PC-3 (cell line): ENCODE measurements around the gene DIAPH1. TPM values are rescaled to one million over a fixed set of nuclear protein-coding genes. Genes with fewer than 3 reads are reported as not detected.

Source experiments
- ATAC-seq: fragments of 200-7000 bp; cut with Tn5 transposase; 2 replicates; pipeline ENCODE4 v1.9.1; 2020; ENCODE audit warnings: mild to moderate bottlenecking, moderate library complexity
- BruUV-seq: library from RNA; stranded (reverse); fragments of 400-500 nt; replicated peaks from 2 replicates; lab custom pipeline; 2021; lab: Mats Ljungman, UMichigan
- CTCF ChIA-PET: fragments of 300-600 bp; sonication (Branson Sonifier 250); formaldehyde crosslinking; loops from one replicate; lab custom pipeline; 2022; ENCODE audit warnings: antibody characterized with exemption; lab: Charles Lee
- POLR2A ChIA-PET: fragments of 300-600 bp; sonication (Branson Sonifier 250); formaldehyde crosslinking; loops from one replicate; lab custom pipeline; 2022; ENCODE audit warnings: antibody characterized with exemption; ENCODE audit not compliant: unreplicated experiment; lab: Charles Lee
- DNase-seq: peaks from one replicate; pipeline ENCODE4 v3.0.0-alpha.2; 2015
- H2AFZ ChIP-seq: fragments of 300-600 bp; sonication (generic); 2 replicates; pipeline ENCODE4 v1.6.0; 2016; ENCODE audit warnings: antibody characterized with exemption, low read length
- H3F3A ChIP-seq: fragments of 300-600 bp; sonication (generic); one replicate; pipeline ENCODE4 v1.6.0; 2017; ENCODE audit warnings: antibody characterized with exemption, low read length, control low read depth, mild to moderate bottlenecking; ENCODE audit not compliant: unreplicated experiment
- H3K27ac ChIP-seq: fragments of 300-600 bp; sonication (generic); 2 replicates; pipeline ENCODE4 v1.5.1; 2016; ENCODE audit warnings: mild to moderate bottlenecking, low read length
- H3K27me3 ChIP-seq: fragments of 300-600 bp; sonication (generic); 2 replicates; pipeline ENCODE4 v1.6.1; 2016; ENCODE audit warnings: low read length, mixed read lengths
- H3K36me3 ChIP-seq: fragments of 300-600 bp; sonication (generic); 2 replicates; pipeline ENCODE4 v1.6.1; 2016; ENCODE audit warnings: low read depth, mixed run types, low read length, mixed read lengths
- H3K4me1 ChIP-seq: fragments of 300-600 bp; sonication (generic); 2 replicates; pipeline ENCODE4 v1.5.1; 2016; ENCODE audit warnings: low read length; ENCODE audit not compliant: insufficient read depth
- H3K4me2 ChIP-seq: fragments of 300-600 bp; sonication (generic); 2 replicates; pipeline ENCODE4 v1.6.0; 2016; ENCODE audit warnings: low read length
- H3K4me3 ChIP-seq: fragments of 300-600 bp; sonication (generic); 2 replicates; pipeline ENCODE4 v1.5.1; 2016; ENCODE audit warnings: mild to moderate bottlenecking, low read length, mixed read lengths
- H3K79me2 ChIP-seq: fragments of 300-600 bp; sonication (generic); 2 replicates; pipeline ENCODE4 v1.6.1; 2017; ENCODE audit warnings: low read length, mixed read lengths
- H3K9ac ChIP-seq: fragments of 300-600 bp; sonication (generic); 2 replicates; pipeline ENCODE4 v1.6.0; 2016; ENCODE audit warnings: mild to moderate bottlenecking, low read length
- H3K9me2 ChIP-seq: fragments of 300-600 bp; sonication (generic); replicated peaks from 2 replicates; pipeline ENCODE4 v1.6.1; 2016; ENCODE audit warnings: mixed run types, low read length, mixed read lengths
- H3K9me3 ChIP-seq: fragments of 300-600 bp; sonication (generic); 2 replicates; pipeline ENCODE4 v1.6.1; 2016; ENCODE audit warnings: low read length, mixed read lengths
- H4K20me1 ChIP-seq: fragments of 300-600 bp; sonication (generic); 2 replicates; pipeline ENCODE4 v1.6.1; 2016; ENCODE audit warnings: low read length, mixed read lengths
- CTCF ChIP-seq: fragments of 300-600 bp; sonication (generic); conservative IDR thresholded peaks from 2 replicates; pipeline ENCODE4 v1.5.1; 2017; ENCODE audit warnings: antibody characterized with exemption, low read depth, mild to moderate bottlenecking, low read length
- EZH2 ChIP-seq: fragments of 300-600 bp; sonication (generic); IDR thresholded peaks from one replicate; pipeline ENCODE4 v1.6.1; 2017; ENCODE audit warnings: antibody characterized with exemption, mild to moderate bottlenecking, low read length; ENCODE audit not compliant: unreplicated experiment
- EZH2phosphoT487 ChIP-seq: fragments of 300-600 bp; sonication (generic); IDR thresholded peaks from 2 replicates; pipeline ENCODE4 v1.6.1; 2018; ENCODE audit warnings: mild to moderate bottlenecking, antibody characterized with exemption, low read length, borderline replicate concordance
- intact Hi-C: fragments of 100-400 bp; cut with micrococcal nuclease; formaldehyde crosslinking; loops from 2 replicates; pipeline ENCODE4 v1.9.0; 2023
- total RNA-seq: library from RNA; depleted of rRNA; stranded (reverse); fragments of >200 nt; gene quantifications from 2 replicates; pipeline ENCODE4 v1.2.3, GENCODE V29; 2014

The DIAPH1 gene
- total RNA-seq, 1 experiment from 2014 or later = 51.9 TPM

- no peaks in the 10 kb centered on the region for H3K9me3 ChIP-seq
- H3K4me3 ChIP-seq = no peak overlapping the region
- H3K4me2 ChIP-seq = no peak overlapping the region
- H3K9ac ChIP-seq = no peak overlapping the region
- no peak for ATAC-seq
- H4K20me1 ChIP-seq = no peaks in the 10 kb centered on the region
- no peak for DNase-seq
- no peaks in the 10 kb centered on the region for H3K9me2 ChIP-seq
- peaks cover 36% of the 10 kb centered on the region for H3K79me2 ChIP-seq
- no TSS peak for BruUV-seq
- no peaks in the 10 kb centered on the region for H3K27me3 ChIP-seq
- intact Hi-C loops = no loop called here
- no peak overlapping the region for H2AFZ ChIP-seq
- ChIA-PET POLR2A (no interaction called here), CTCF (no interaction called here)
- peaks cover 31% of the 10 kb centered on the region for H3K36me3 ChIP-seq
- no peak overlapping the region for H3K27ac ChIP-seq
- H3K4me1 ChIP-seq = no peaks in the 10 kb centered on the region
- no peaks in the 10 kb centered on the region for H3F3A ChIP-seq
- TF ChIP-seq EZH2phosphoT487 (no peak), EZH2 (no peak), CTCF (no peak)
Observed at GRCh38 chr5:141586246-141586645, 32.6 kb downstream of the DIAPH1 start.

GRCh38 chr5:141585594-141585993 lies 33.2 kb downstream of the DIAPH1 start:
- Histone ChIP-seq H3K9me2 (no peaks in the 10 kb centered on the region), H3K36me3 (peaks cover 38% of the 10 kb centered on the region), H3K9ac (no peak overlapping the region), H3K9me3 (no peaks in the 10 kb centered on the region), H3K4me1 (no peaks in the 10 kb centered on the region), H4K20me1 (no peaks in the 10 kb centered on the region), H3K27me3 (no peaks in the 10 kb centered on the region), H3K27ac (no peak overlapping the region), H3K79me2 (peaks cover 29% of the 10 kb centered on the region), H2AFZ (no peak overlapping the region), H3F3A (no peaks in the 10 kb centered on the region), H3K4me2 (no peak overlapping the region), H3K4me3 (no peak overlapping the region)
- ATAC-seq (no peak), DNase-seq (no peak)
- ChIA-PET POLR2A (no interaction called here), CTCF (no interaction called here)
- no TSS peak for BruUV-seq
- TF ChIP-seq EZH2 = no peak
- intact Hi-C loops = no loop called here

GRCh38 chr5:141574122-141574510 lies 44.7 kb downstream of the DIAPH1 start:
- peaks cover 65% of the 10 kb centered on the region for H3K36me3 ChIP-seq
- no peak for TF ChIP-seq EZH2phosphoT487
- no peak for TF ChIP-seq CTCF
- no peak for TF ChIP-seq EZH2
- no peak for DNase-seq

More at GRCh38 chr5:141574122-141574510, 44.7 kb downstream of the DIAPH1 start:
- Histone ChIP-seq H3K4me2 (no peak overlapping the region), H3K4me3 (no peak overlapping the region), H4K20me1 (no peaks in the 10 kb centered on the region), H3K9me2 (no peaks in the 10 kb centered on the region), H3K9me3 (no peaks in the 10 kb centered on the region), H3K9ac (no peak overlapping the region), H3K27ac (no peak overlapping the region), H3K4me1 (no peaks in the 10 kb centered on the region), H3K27me3 (no peaks in the 10 kb centered on the region), H3K79me2 (no peaks in the 10 kb centered on the region), H3F3A (no peaks in the 10 kb centered on the region), H2AFZ (no peak overlapping the region)
- peak; percentile 65 for ATAC-seq
- CTCF ChIA-PET = no interaction called here
- intact Hi-C loops = no loop called here
- no TSS peak for BruUV-seq
- POLR2A ChIA-PET = no interaction called here
